Astrocyte (in vitro differentiated cells and primary cell): ENCODE results near the gene PDCD2L. TPM values are rescaled to one million over a fixed set of nuclear protein-coding genes. Genes with fewer than 3 reads are reported as not detected.
"Not testable (repeated sequence)": the region's sequence is repeated elsewhere in the genome, so short reads cannot be mapped to it uniquely, and the experiment has no call there.

Source experiments
- DNase-seq: peaks from one replicate; pipeline ENCODE4 v3.0.0-alpha.2; 2010; ENCODE audit warnings: low read depth
- FAIRE-seq: peaks from 2 replicates; lab custom pipeline; 2011; peaks lifted over from hg19 to GRCh38; lab: Jason Lieb, UNC
- H2AFZ ChIP-seq: 2 replicates; pipeline ENCODE4 v1.6.0; 2012; ENCODE audit warnings: low read depth, low read length, inconsistent platforms
- H3K27ac ChIP-seq: 2 replicates; pipeline ENCODE4 v1.5.1; 2011; ENCODE audit warnings: low read depth, low read length, inconsistent platforms
- H3K27me3 ChIP-seq: 2 replicates; pipeline ENCODE4 v1.6.0; 2011; ENCODE audit warnings: low read length, inconsistent platforms; ENCODE audit not compliant: insufficient read depth
- H3K36me3 ChIP-seq: 2 replicates; pipeline ENCODE4 v1.5.1; 2011; ENCODE audit warnings: low read length, inconsistent platforms; ENCODE audit not compliant: insufficient read depth
- H3K4me1 ChIP-seq: 2 replicates; pipeline ENCODE4 v1.5.1; 2011; ENCODE audit warnings: low read length, inconsistent platforms; ENCODE audit not compliant: insufficient read depth
- H3K4me2 ChIP-seq: 2 replicates; pipeline ENCODE4 v1.6.0; 2012; ENCODE audit warnings: low read length, inconsistent platforms
- H3K4me3 ChIP-seq: 2 replicates; pipeline ENCODE4 v1.5.1; 2011; ENCODE audit warnings: low read depth, mild to moderate bottlenecking, low read length, inconsistent platforms; ENCODE audit not compliant: insufficient read depth
- H3K79me2 ChIP-seq: 2 replicates; pipeline ENCODE4 v1.6.0; 2012; ENCODE audit warnings: mild to moderate bottlenecking, low read length, inconsistent platforms; ENCODE audit not compliant: insufficient read depth
- H3K9ac ChIP-seq: 2 replicates; pipeline ENCODE4 v1.6.0; 2012; ENCODE audit warnings: mild to moderate bottlenecking, low read length, inconsistent platforms
- H3K9me3 ChIP-seq: 2 replicates; pipeline ENCODE4 v1.5.1; 2012; ENCODE audit warnings: low read depth, mild to moderate bottlenecking, low read length, inconsistent platforms; ENCODE audit not compliant: insufficient read depth
- H4K20me1 ChIP-seq: 2 replicates; pipeline ENCODE4 v1.6.0; 2012; ENCODE audit warnings: low read length, inconsistent platforms; ENCODE audit not compliant: insufficient read depth
- H3K27ac Mint-ChIP-seq: one replicate; pipeline ENCODE4 v1.8.0; 2021; ENCODE audit warnings: mild to moderate bottlenecking, mixed read lengths; ENCODE audit not compliant: unreplicated experiment
- H3K27me3 Mint-ChIP-seq: one replicate; pipeline ENCODE4 v1.8.0; 2021; ENCODE audit warnings: low read depth, mixed read lengths; ENCODE audit not compliant: unreplicated experiment
- H3K36me3 Mint-ChIP-seq: one replicate; pipeline ENCODE4 v1.8.0; 2021; ENCODE audit warnings: low read depth, mixed read lengths; ENCODE audit not compliant: unreplicated experiment
- H3K4me1 Mint-ChIP-seq: one replicate; pipeline ENCODE4 v1.8.0; 2021; ENCODE audit warnings: low read depth, mixed read lengths; ENCODE audit not compliant: unreplicated experiment
- H3K4me3 Mint-ChIP-seq: one replicate; pipeline ENCODE4 v1.8.0; 2021; ENCODE audit warnings: mild to moderate bottlenecking, moderate library complexity, mixed read lengths; ENCODE audit not compliant: unreplicated experiment
- H3K9me3 Mint-ChIP-seq: one replicate; pipeline ENCODE4 v1.8.0; 2021; ENCODE audit warnings: mild to moderate bottlenecking, mixed read lengths; ENCODE audit not compliant: unreplicated experiment
- EZH2 ChIP-seq: IDR thresholded peaks from 2 replicates; pipeline ENCODE4 v1.6.1; 2012; ENCODE audit warnings: mild to moderate bottlenecking, low read length, inconsistent platforms; ENCODE audit not compliant: insufficient read depth
- total RNA-seq: library from RNA; stranded (reverse); gene quantifications from 2 replicates; pipeline ENCODE4 v1.2.1, GENCODE V29; 2021
- TF ChIP-seq, protein P1 (sequence below): IDR thresholded peaks from 2 replicates; pipeline ENCODE4 v1.5.1; 2011; ENCODE audit warnings: low read depth, mild to moderate bottlenecking, inconsistent platforms, low read length, moderate library complexity; ENCODE audit not compliant: insufficient read depth

Gene PDCD2L
- total RNA-seq, 1 donor from 2014 or later = 12.0 TPM

DNA sequence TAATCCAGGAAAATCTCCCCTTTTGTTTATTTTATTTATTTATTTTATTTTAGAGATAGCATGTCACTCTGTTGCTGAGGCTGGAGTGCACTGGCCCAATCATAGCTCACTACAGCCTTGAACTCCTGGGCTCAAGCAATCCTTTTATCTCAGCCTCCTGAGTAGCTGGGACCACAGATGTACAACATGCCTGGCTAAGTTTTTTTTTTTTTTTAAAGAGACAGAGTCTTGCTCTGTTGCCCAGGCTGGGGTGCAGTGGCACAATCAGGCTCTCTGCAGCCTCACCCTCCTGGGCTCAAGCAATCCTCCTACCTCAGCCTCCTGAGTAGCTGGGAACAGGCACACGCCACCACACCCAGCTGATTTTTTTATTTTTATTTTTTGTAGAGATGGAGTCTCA lies 6.3 kb upstream of the PDCD2L start:
- no peak for DNase-seq
- Mint-ChIP-seq H3K27me3 (no peaks in the 10 kb centered on the region), H3K4me3 (no peak overlapping the region), H3K27ac (no peak overlapping the region), H3K36me3 (peaks cover 16% of the 10 kb centered on the region), H3K9me3 (no peaks in the 10 kb centered on the region), H3K4me1 (no peaks in the 10 kb centered on the region)
- FAIRE-seq = no peak
- H3K79me2 ChIP-seq = no peaks in the 10 kb centered on the region
- no peak overlapping the region for H3K4me2 ChIP-seq
- no peaks in the 10 kb centered on the region for H3K9me3 ChIP-seq
- H3K27ac ChIP-seq = no peak overlapping the region
- TF ChIP-seq, protein P1, sequence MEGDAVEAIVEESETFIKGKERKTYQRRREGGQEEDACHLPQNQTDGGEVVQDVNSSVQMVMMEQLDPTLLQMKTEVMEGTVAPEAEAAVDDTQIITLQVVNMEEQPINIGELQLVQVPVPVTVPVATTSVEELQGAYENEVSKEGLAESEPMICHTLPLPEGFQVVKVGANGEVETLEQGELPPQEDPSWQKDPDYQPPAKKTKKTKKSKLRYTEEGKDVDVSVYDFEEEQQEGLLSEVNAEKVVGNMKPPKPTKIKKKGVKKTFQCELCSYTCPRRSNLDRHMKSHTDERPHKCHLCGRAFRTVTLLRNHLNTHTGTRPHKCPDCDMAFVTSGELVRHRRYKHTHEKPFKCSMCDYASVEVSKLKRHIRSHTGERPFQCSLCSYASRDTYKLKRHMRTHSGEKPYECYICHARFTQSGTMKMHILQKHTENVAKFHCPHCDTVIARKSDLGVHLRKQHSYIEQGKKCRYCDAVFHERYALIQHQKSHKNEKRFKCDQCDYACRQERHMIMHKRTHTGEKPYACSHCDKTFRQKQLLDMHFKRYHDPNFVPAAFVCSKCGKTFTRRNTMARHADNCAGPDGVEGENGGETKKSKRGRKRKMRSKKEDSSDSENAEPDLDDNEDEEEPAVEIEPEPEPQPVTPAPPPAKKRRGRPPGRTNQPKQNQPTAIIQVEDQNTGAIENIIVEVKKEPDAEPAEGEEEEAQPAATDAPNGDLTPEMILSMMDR = no peak
- TF ChIP-seq EZH2 = no peak
- H3K27me3 ChIP-seq = no peaks in the 10 kb centered on the region
- H3K9ac ChIP-seq = no peak overlapping the region
- no peak overlapping the region for H2AFZ ChIP-seq
- H4K20me1 ChIP-seq = peaks cover 3% of the 10 kb centered on the region
- peaks cover 30% of the 10 kb centered on the region for H3K36me3 ChIP-seq
- no peak overlapping the region for H3K4me3 ChIP-seq
- no peaks in the 10 kb centered on the region for H3K4me1 ChIP-seq

DNA sequence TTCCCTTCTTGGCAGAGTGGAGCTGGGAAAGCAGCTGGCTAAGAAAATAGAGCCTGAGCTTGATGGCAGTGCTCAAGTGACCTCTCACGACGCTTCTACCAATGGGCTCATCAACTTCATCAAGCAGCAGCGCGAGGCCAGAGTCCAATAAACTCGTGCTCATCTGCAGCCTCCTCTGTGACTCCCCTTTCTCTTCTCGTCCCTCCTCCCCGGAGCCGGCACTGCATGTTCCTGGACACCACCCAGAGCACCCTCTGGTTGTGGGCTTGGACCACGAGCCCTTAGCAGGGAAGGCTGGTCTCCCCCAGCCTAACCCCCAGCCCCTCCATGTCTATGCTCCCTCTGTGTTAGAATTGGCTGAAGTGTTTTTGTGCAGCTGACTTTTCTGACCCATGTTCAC lies 4.3 kb upstream of the PDCD2L start:
- Histone ChIP-seq H3K9me3 (no peaks in the 10 kb centered on the region), H3K79me2 (peaks cover 6% of the 10 kb centered on the region), H3K9ac (no peak overlapping the region), H3K27ac (no peak overlapping the region), H3K36me3 (peaks cover 25% of the 10 kb centered on the region), H3K27me3 (no peaks in the 10 kb centered on the region), H3K4me3 (no peak overlapping the region), H3K4me2 (no peak overlapping the region), H2AFZ (no peak overlapping the region), H3K4me1 (peaks cover 2% of the 10 kb centered on the region), H4K20me1 (peaks cover 3% of the 10 kb centered on the region)
- TF ChIP-seq, protein P1 = no peak
- no peak for TF ChIP-seq EZH2
- Mint-ChIP-seq H3K27ac (no peak overlapping the region), H3K4me3 (no peak overlapping the region), H3K27me3 (no peaks in the 10 kb centered on the region), H3K4me1 (no peaks in the 10 kb centered on the region), H3K9me3 (no peaks in the 10 kb centered on the region), H3K36me3 (peaks cover 16% of the 10 kb centered on the region)
- FAIRE-seq = no peak
- no peak for DNase-seq

DNA sequence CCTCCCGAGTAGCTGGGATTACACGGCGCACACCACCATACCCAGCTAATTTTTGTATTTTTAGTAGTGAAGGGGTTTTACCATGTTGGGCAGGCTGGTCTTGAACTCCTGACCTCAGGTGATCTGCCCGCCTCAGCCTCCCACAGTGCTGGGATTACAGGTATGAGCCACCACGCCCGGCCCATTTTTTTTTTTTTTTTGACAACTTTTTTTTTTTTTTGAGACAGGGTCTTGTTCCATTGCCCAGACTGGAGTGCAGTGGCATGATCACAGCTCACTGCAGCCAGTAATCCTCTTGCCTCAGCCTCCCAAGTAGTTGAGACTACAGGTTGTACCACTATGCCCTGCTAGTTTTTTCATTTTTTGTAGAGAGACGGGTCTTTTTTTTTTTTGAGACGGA lies 3.4 kb upstream of the PDCD2L start:
- H3K9ac ChIP-seq, DNase-seq, H3K4me3 Mint-ChIP-seq, H3K9me3 ChIP-seq, H3K4me1 ChIP-seq, H3K4me1 Mint-ChIP-seq, FAIRE-seq, H3K27me3 Mint-ChIP-seq, H4K20me1 ChIP-seq, H3K79me2 ChIP-seq, H3K9me3 Mint-ChIP-seq, H2AFZ ChIP-seq, H3K27ac ChIP-seq, H3K4me2 ChIP-seq, H3K4me3 ChIP-seq, H3K27ac Mint-ChIP-seq, H3K27me3 ChIP-seq: not testable (repeated sequence)
- peaks cover 16% of the 10 kb centered on the region for H3K36me3 Mint-ChIP-seq
- H3K36me3 ChIP-seq = peaks cover 25% of the 10 kb centered on the region
